ENCODE data around the gene DEFB129. TPM values are rescaled to one million over a fixed set of nuclear protein-coding genes. Genes with fewer than 3 reads are reported as not detected.
"Not testable (repeated sequence)": the region's sequence is repeated elsewhere in the genome, so short reads cannot be mapped to it uniquely, and the experiment has no call there.

DEFB129 gene
- polyA plus RNA-seq, 1 donor from 2014 or later: not detected

GRCh38 chr20:199996-200395 is 27.1 kb upstream of the DEFB129 start:
- TF ChIP-seq EP300 (conservative IDR thresholded peaks at IDR 0.05; ENCODE audit: poor library complexity, severe bottlenecking) (no peak), MXI1 (conservative IDR thresholded peaks at IDR 0.05; ENCODE audit: poor library complexity, severe bottlenecking) (no peak), RAD21 (conservative IDR thresholded peaks at IDR 0.05) (no peak), EZH2 (IDR thresholded peaks at IDR 0.05; ENCODE audit: borderline replicate concordance, insufficient read depth, low read length, poor library complexity, severe bottlenecking) (no peak), POLR2AphosphoS5 (IDR thresholded peaks at IDR 0.05) (no peak), CTCF (IDR thresholded peaks at IDR 0.05; ENCODE audit: poor library complexity, severe bottlenecking) (no peak), REST (IDR thresholded peaks at IDR 0.05; ENCODE audit: borderline replicate concordance) (no peak), TAF1 (IDR thresholded peaks at IDR 0.05; ENCODE audit: low read depth) (no peak), SMC3 (conservative IDR thresholded peaks at IDR 0.05; ENCODE audit: poor library complexity) (no peak)
- H2AFZ ChIP-seq (ENCODE audit: low read depth, low read length): no peak overlapping the region
- no peaks in the 10 kb centered on the region for H3K27me3 ChIP-seq (ENCODE audit: insufficient read depth, low read depth, low read length)
- no peaks in the 10 kb centered on the region for H3K9me3 ChIP-seq (ENCODE audit: low read length)
- H3F3A ChIP-seq (ENCODE audit: insufficient read depth, low read length, poor library complexity, severe bottlenecking): no peaks in the 10 kb centered on the region
- no peak overlapping the region for H3K27ac ChIP-seq (ENCODE audit: low read length)
- no peak overlapping the region for H3K4me2 ChIP-seq (ENCODE audit: low read length)
- no peak overlapping the region for H3K4me3 ChIP-seq (ENCODE audit: low read length)
- H3K79me2 ChIP-seq (replicated peaks; ENCODE audit: insufficient read depth, low read length): no peaks in the 10 kb centered on the region
- H4K20me1 ChIP-seq (ENCODE audit: insufficient read depth): no peaks in the 10 kb centered on the region
- H3K36me3 ChIP-seq (ENCODE audit: insufficient read depth, low read length): no peaks in the 10 kb centered on the region
- H3K9ac ChIP-seq (ENCODE audit: low read length): no peak overlapping the region
- no peaks in the 10 kb centered on the region for H3K9me2 ChIP-seq (ENCODE audit: insufficient read depth, low read length)

- H3K79me2 ChIP-seq (replicated peaks; ENCODE audit: insufficient read depth, low read length); H4K20me1 ChIP-seq (ENCODE audit: insufficient read depth); H3K9ac ChIP-seq (ENCODE audit: low read length); H3K4me3 ChIP-seq (ENCODE audit: low read length); H3K4me2 ChIP-seq (ENCODE audit: low read length); H2AFZ ChIP-seq (ENCODE audit: low read depth, low read length); H3K36me3 ChIP-seq (ENCODE audit: insufficient read depth, low read length); H3F3A ChIP-seq (ENCODE audit: insufficient read depth, low read length, poor library complexity, severe bottlenecking); H3K9me2 ChIP-seq (ENCODE audit: insufficient read depth, low read length); H3K9me3 ChIP-seq (ENCODE audit: low read length); H3K27ac ChIP-seq (ENCODE audit: low read length): not testable (repeated sequence)
- peaks cover 11% of the 10 kb centered on the region for H3K27me3 ChIP-seq (ENCODE audit: insufficient read depth, low read depth, low read length)
Observed at GRCh38 chr20:203630-204029, 23.4 kb upstream of the DEFB129 start.

GRCh38 chr20:208942-209566 is 18.0 kb upstream of the DEFB129 start:
- no peaks in the 10 kb centered on the region for H3K79me2 ChIP-seq (replicated peaks; ENCODE audit: insufficient read depth, low read length)
- TF ChIP-seq CTCF (IDR thresholded peaks at IDR 0.05; ENCODE audit: poor library complexity, severe bottlenecking) (peak; percentile 71), REST (IDR thresholded peaks at IDR 0.05; ENCODE audit: borderline replicate concordance) (no peak), POLR2AphosphoS5 (IDR thresholded peaks at IDR 0.05) (no peak), RAD21 (conservative IDR thresholded peaks at IDR 0.05) (peak; percentile 64), SMC3 (conservative IDR thresholded peaks at IDR 0.05; ENCODE audit: poor library complexity) (peak; percentile 68)
- no peak overlapping the region for H3K4me3 ChIP-seq (ENCODE audit: low read length)
- no peaks in the 10 kb centered on the region for H3K9me2 ChIP-seq (ENCODE audit: insufficient read depth, low read length)
- no peaks in the 10 kb centered on the region for H3K36me3 ChIP-seq (ENCODE audit: insufficient read depth, low read length)
- H3K27me3 ChIP-seq (ENCODE audit: insufficient read depth, low read depth, low read length): peaks cover 14% of the 10 kb centered on the region
- H3K9ac ChIP-seq (ENCODE audit: low read length): no peak overlapping the region
- H3F3A ChIP-seq (ENCODE audit: insufficient read depth, low read length, poor library complexity, severe bottlenecking): no peaks in the 10 kb centered on the region
- no peak overlapping the region for H3K4me2 ChIP-seq (ENCODE audit: low read length)
- no peak overlapping the region for H2AFZ ChIP-seq (ENCODE audit: low read depth, low read length)
- H4K20me1 ChIP-seq (ENCODE audit: insufficient read depth): no peaks in the 10 kb centered on the region
- no peak overlapping the region for H3K27ac ChIP-seq (ENCODE audit: low read length)
- no peaks in the 10 kb centered on the region for H3K9me3 ChIP-seq (ENCODE audit: low read length)
